Fibroblast of lung (primary cell): ENCODE data around the gene WDSUB1. TPM values are rescaled to one million over a fixed set of nuclear protein-coding genes. Genes with fewer than 3 reads are reported as not detected.

Experiments
- DNase-seq, 2 donors: peaks; one replicate each; pipeline versions ENCODE4 v3.0.0 to v3.0.0-alpha.2; 2010; ENCODE audit warnings: low read depth in 2 of 2
- H2AFZ ChIP-seq: 2 replicates; pipeline ENCODE4 v1.5.1; 2012; ENCODE audit warnings: low read length, control low read depth, inconsistent platforms
- H3K27ac ChIP-seq: 2 replicates; pipeline ENCODE4 v1.5.1; 2011; ENCODE audit warnings: low read length, control low read depth; ENCODE audit not compliant: insufficient read depth
- H3K27me3 ChIP-seq: 2 replicates; pipeline ENCODE4 v1.5.1; 2011; ENCODE audit warnings: mild to moderate bottlenecking, low read length; ENCODE audit not compliant: control insufficient read depth, insufficient read depth
- H3K36me3 ChIP-seq: 2 replicates; pipeline ENCODE4 v1.5.1; 2011; ENCODE audit warnings: low read length; ENCODE audit not compliant: control insufficient read depth, insufficient read depth
- H3K4me1 ChIP-seq: 2 replicates; pipeline ENCODE4 v1.5.1; 2011; ENCODE audit warnings: low read length; ENCODE audit not compliant: control insufficient read depth, insufficient read depth; ENCODE audit errors: extremely low read depth
- H3K4me2 ChIP-seq: 2 replicates; pipeline ENCODE4 v1.5.1; 2011; ENCODE audit warnings: low read length, control low read depth; ENCODE audit not compliant: insufficient read depth; ENCODE audit errors: extremely low read depth
- H3K4me3 ChIP-seq, 4 experiments: fragments of 200-600 bp in 1 of 4; sonication (generic) in 1 of 4; replicated peaks in 1 of 4; 2 replicates each; pipeline ENCODE4 v1.5.1; 2011 to 2016; ENCODE audit warnings: low read length in 4 of 4, low read depth in 3 of 4, mild to moderate bottlenecking in 3 of 4, control low read depth in 2 of 4, inconsistent platforms in 1 of 4, mixed read lengths in 1 of 4; ENCODE audit not compliant: insufficient read depth in 1 of 4; ENCODE audit errors: control extremely low read depth in 1 of 4
- H3K79me2 ChIP-seq: 2 replicates; pipeline ENCODE4 v1.5.1; 2012; ENCODE audit warnings: mild to moderate bottlenecking, low read length, inconsistent platforms; ENCODE audit not compliant: control insufficient read depth, insufficient read depth
- H3K9ac ChIP-seq: 2 replicates; pipeline ENCODE4 v1.5.1; 2011; ENCODE audit warnings: mild to moderate bottlenecking, low read length, control low read depth; ENCODE audit not compliant: insufficient read depth
- H3K9me3 ChIP-seq: 2 replicates; pipeline ENCODE4 v1.5.1; 2012; ENCODE audit warnings: low read depth, low read length; ENCODE audit not compliant: control insufficient read depth, insufficient read depth
- H4K20me1 ChIP-seq: 2 replicates; pipeline ENCODE4 v1.5.1; 2011; ENCODE audit warnings: low read length; ENCODE audit not compliant: control insufficient read depth, insufficient read depth; ENCODE audit errors: extremely low read depth
- EZH2 ChIP-seq: IDR thresholded peaks from 2 replicates; pipeline ENCODE4 v1.5.1; 2012; ENCODE audit warnings: low read length, control low read depth, mild to moderate bottlenecking; ENCODE audit errors: missing control alignments
- polyA plus RNA-seq, 2 donors: library from polyadenylated mRNA; depleted of rRNA in 1 of 2; stranded (reverse) in 1 of 2; unstranded in 1 of 2; fragments of >200 nt; gene quantifications; 2 replicates each; pipeline ENCODE4 v1.2.1, GENCODE V29; 2011 to 2012; ENCODE audit warnings: missing spikeins in 1 of 2
- total RNA-seq: library from RNA; depleted of rRNA; stranded (reverse); fragments of >200 nt; gene quantifications from 2 replicates; pipeline ENCODE4 v1.2.1, GENCODE V29; 2014
- TF ChIP-seq, protein P1 (sequence below), 2 donors: IDR thresholded peaks in 1 of 2; conservative IDR thresholded peaks in 1 of 2; 1 replicate in 1 of 2; 2 replicates in 1 of 2; pipeline ENCODE4 v1.5.1; 2011 to 2012; ENCODE audit warnings: low read length in 2 of 2, control low read depth in 1 of 2, inconsistent platforms in 1 of 2, low read depth in 1 of 2, mild to moderate bottlenecking in 1 of 2

Gene WDSUB1
- total and polyA plus RNA-seq, 2 donors (not counting 1 experiment from before 2014, with no cell fraction given), result 7.5 to 18.3 TPM

- H3K4me1 ChIP-seq, result no peaks in the 10 kb centered on the region
- no peak overlapping the region for H3K4me3 ChIP-seq
- H3K4me2 ChIP-seq, result no peak overlapping the region
- no peaks in the 10 kb centered on the region for H3K36me3 ChIP-seq
- DNase-seq, result peak; percentile 72 to 74
- TF ChIP-seq, protein P1, sequence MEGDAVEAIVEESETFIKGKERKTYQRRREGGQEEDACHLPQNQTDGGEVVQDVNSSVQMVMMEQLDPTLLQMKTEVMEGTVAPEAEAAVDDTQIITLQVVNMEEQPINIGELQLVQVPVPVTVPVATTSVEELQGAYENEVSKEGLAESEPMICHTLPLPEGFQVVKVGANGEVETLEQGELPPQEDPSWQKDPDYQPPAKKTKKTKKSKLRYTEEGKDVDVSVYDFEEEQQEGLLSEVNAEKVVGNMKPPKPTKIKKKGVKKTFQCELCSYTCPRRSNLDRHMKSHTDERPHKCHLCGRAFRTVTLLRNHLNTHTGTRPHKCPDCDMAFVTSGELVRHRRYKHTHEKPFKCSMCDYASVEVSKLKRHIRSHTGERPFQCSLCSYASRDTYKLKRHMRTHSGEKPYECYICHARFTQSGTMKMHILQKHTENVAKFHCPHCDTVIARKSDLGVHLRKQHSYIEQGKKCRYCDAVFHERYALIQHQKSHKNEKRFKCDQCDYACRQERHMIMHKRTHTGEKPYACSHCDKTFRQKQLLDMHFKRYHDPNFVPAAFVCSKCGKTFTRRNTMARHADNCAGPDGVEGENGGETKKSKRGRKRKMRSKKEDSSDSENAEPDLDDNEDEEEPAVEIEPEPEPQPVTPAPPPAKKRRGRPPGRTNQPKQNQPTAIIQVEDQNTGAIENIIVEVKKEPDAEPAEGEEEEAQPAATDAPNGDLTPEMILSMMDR (conservative IDR thresholded peaks at IDR 0.05 in 1 of 2, IDR thresholded peaks at IDR 0.05 in 1 of 2; ENCODE audit: low read depth in 1 of 2, low read length in 2 of 2), result no peak
- TF ChIP-seq EZH2, result no peak
- no peak overlapping the region for H3K27ac ChIP-seq
- H3K9me3 ChIP-seq, result no peaks in the 10 kb centered on the region
- H2AFZ ChIP-seq, result no peak overlapping the region
- no peaks in the 10 kb centered on the region for H3K79me2 ChIP-seq
- H3K9ac ChIP-seq, result no peak overlapping the region
- H3K27me3 ChIP-seq, result no peaks in the 10 kb centered on the region
- no peaks in the 10 kb centered on the region for H4K20me1 ChIP-seq
These were observed 36.4 kb downstream of the WDSUB1 start for GRCh38 chr2:159249990-159250715.

DNA sequence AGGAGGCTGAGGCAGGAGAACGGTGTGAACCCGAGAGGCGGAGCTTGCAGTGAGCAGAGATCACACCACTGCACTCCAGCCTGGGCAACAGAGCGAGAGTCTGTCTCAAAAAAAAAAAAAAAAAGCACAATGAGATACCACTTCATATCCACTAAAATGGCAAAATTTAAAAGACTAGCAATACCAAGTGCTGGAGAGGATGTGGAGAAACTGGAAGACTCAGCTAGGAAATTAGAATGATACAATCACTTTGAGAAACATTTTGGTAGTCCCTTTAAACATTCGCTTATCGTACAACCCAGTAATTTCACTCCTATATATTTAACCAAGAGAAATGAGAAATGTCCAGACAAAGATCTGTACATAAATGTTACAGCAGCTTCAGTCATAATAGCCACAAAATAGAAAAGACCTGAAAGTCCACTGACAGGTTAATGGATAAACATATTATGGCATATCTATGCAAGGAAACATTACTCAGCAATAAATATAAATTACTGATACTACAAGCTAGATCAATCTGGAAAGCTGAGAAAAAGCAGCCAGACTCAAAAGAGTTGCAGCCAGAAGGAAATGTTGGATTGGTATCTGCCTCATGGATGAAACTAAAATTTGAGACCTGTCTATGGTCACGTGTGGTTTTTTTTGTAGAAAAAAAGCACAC lies 40.0 kb downstream of the WDSUB1 start:
- H4K20me1 ChIP-seq, result no peaks in the 10 kb centered on the region
- H3K9me3 ChIP-seq, result no peaks in the 10 kb centered on the region
- H3K79me2 ChIP-seq, result no peaks in the 10 kb centered on the region
- H3K27ac ChIP-seq, result no peak overlapping the region
- no peak overlapping the region for H2AFZ ChIP-seq
- TF ChIP-seq, protein P1 (conservative IDR thresholded peaks at IDR 0.05 in 1 of 2, IDR thresholded peaks at IDR 0.05 in 1 of 2; ENCODE audit: low read depth in 1 of 2, low read length in 2 of 2), result no peak
- TF ChIP-seq EZH2, result no peak
- no peaks in the 10 kb centered on the region for H3K4me1 ChIP-seq
- H3K27me3 ChIP-seq, result no peaks in the 10 kb centered on the region
- no peak overlapping the region for H3K4me2 ChIP-seq
- H3K36me3 ChIP-seq, result no peaks in the 10 kb centered on the region
- no peak overlapping the region for H3K9ac ChIP-seq
- no peak for DNase-seq
- no peak overlapping the region for H3K4me3 ChIP-seq

GRCh38 chr2:159243529-159243928 lies 43.0 kb downstream of the WDSUB1 start:
- Histone ChIP-seq H3K4me3 (no peak overlapping the region), H3K4me1 (no peaks in the 10 kb centered on the region), H3K36me3 (peaks cover 3% of the 10 kb centered on the region), H2AFZ (no peak overlapping the region), H3K27ac (no peak overlapping the region), H3K9me3 (no peaks in the 10 kb centered on the region), H4K20me1 (no peaks in the 10 kb centered on the region), H3K27me3 (no peaks in the 10 kb centered on the region), H3K79me2 (no peaks in the 10 kb centered on the region), H3K4me2 (no peak overlapping the region), H3K9ac (no peak overlapping the region)
- DNase-seq, result no peak
- TF ChIP-seq, protein P1 (conservative IDR thresholded peaks at IDR 0.05 in 1 of 2, IDR thresholded peaks at IDR 0.05 in 1 of 2; ENCODE audit: low read depth in 1 of 2, low read length in 2 of 2), result no peak
